DMS 273 (cell line): ENCODE measurements around the gene SPATA17.

Experiments
- DNase-seq: peaks from one replicate; lab custom pipeline; 2025; ENCODE audit not compliant: unreplicated experiment; lab: John Stamatoyannopoulos, UW

SPATA17 gene

GRCh38 chr1:217839161-217839560 is 208.0 kb downstream of the SPATA17 start:
- no peak for DNase-seq

GRCh38 chr1:217846733-217847132 is 215.6 kb downstream of the SPATA17 start:
- no peak for DNase-seq

- DNase-seq, result no peak
Observed at GRCh38 chr1:217847643-217848042, 216.5 kb downstream of the SPATA17 start.

- DNase-seq, result no peak
Observed at GRCh38 chr1:217856342-217857034, 225.3 kb downstream of the SPATA17 start.

- peak; percentile 23 for DNase-seq
Observed at GRCh38 chr1:217857061-217857460, 225.9 kb downstream of the SPATA17 start.

- DNase-seq, result no peak
Observed at GRCh38 chr1:217861658-217862057, 230.5 kb downstream of the SPATA17 start.

- no peak for DNase-seq
Observed at GRCh38 chr1:217867446-217867995, 236.4 kb downstream of the SPATA17 start.

- no peak for DNase-seq
Observed at GRCh38 chr1:217871955-217872354, 240.8 kb downstream of the SPATA17 start.

- no peak for DNase-seq
Observed at GRCh38 chr1:217875229-217875628, 244.1 kb downstream of the SPATA17 start.

GRCh38 chr1:217876401-217876800 is 245.3 kb downstream of the SPATA17 start:
- DNase-seq, result no peak

GRCh38 chr1:217876896-217877295 is 245.8 kb downstream of the SPATA17 start:
- DNase-seq, result no peak

- DNase-seq, result no peak
Observed at GRCh38 chr1:217881131-217881543, 250.0 kb downstream of the SPATA17 start.

GRCh38 chr1:217881607-217882332 is 250.6 kb downstream of the SPATA17 start:
- DNase-seq, result peak; percentile 14

GRCh38 chr1:217885181-217885580 is 254.0 kb downstream of the SPATA17 start:
- DNase-seq, result no peak

GRCh38 chr1:217888328-217888727 is 257.2 kb downstream of the SPATA17 start:
- DNase-seq, result no peak

GRCh38 chr1:217889401-217889800 is 258.3 kb downstream of the SPATA17 start:
- DNase-seq, result peak; percentile 61

GRCh38 chr1:217891966-217892365 is 260.8 kb downstream of the SPATA17 start:
- DNase-seq, result no peak

GRCh38 chr1:217892750-217893149 is 261.6 kb downstream of the SPATA17 start:
- DNase-seq, result no peak

- no peak for DNase-seq
Observed at GRCh38 chr1:217895841-217896240, 264.7 kb downstream of the SPATA17 start.

- DNase-seq, result no peak
Observed at GRCh38 chr1:217896490-217896889, 265.3 kb downstream of the SPATA17 start.

GRCh38 chr1:217897100-217897499 is 266.0 kb downstream of the SPATA17 start:
- no peak for DNase-seq

- no peak for DNase-seq
Observed at GRCh38 chr1:217899614-217900013, 268.5 kb downstream of the SPATA17 start.
